Measurements from ENCODE around the gene TXNDC16. TPM values are rescaled to one million over a fixed set of nuclear protein-coding genes. Genes with fewer than 3 reads are reported as not detected.

Gene TXNDC16
- polyA plus RNA-seq, 10 donors = 5.9 to 8.6 (median 7.0) TPM

GRCh38 chr14:52447236-52447635 is 105.1 kb downstream of the TXNDC16 start:
- no peak for DNase-seq

- no peak for DNase-seq
Measured at GRCh38 chr14:52446355-52446754, 106.0 kb downstream of the TXNDC16 start.

DNA sequence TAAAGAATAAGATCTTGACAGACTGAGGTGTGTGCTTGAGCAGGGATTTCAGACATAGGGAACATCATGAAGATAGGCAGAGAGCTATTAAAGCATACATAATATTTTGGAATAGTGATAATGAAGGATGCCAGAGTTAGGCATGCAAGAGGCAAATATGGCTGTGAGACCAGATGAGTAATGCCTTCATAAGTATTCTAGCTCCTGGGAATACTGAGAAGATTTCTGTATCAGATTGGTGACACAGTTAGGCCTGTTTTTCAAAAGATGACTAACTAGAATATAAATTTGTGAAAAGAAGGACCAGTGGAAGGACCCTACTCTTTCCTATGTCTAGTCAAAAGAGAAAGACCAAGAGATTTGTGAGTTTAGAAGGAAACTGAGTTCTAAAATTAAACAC is 108.8 kb downstream of the TXNDC16 start:
- no peak for DNase-seq

DNA sequence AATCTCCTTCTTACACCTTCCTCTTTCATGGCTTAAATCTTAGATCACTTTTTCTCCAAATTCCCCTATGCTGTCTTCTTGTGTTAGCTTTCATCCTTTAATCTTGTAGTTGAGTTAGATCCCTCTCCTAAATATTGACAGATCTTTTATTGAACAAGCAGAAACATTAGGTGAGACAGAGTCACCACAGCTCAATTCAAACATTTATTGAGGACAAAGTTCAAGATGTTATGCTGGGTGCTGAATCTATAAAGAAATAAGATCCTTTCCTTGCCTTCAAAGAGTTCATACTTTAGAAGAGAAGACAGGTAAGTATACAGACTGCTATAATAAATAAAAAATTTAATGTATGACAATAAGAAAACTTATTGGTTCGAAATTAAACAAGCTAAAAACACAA is 109.7 kb downstream of the TXNDC16 start:
- no peak for DNase-seq

GRCh38 chr14:52442166-52442565 is 110.1 kb downstream of the TXNDC16 start:
- no peak for DNase-seq

GRCh38 chr14:52439476-52439875 is 112.8 kb downstream of the TXNDC16 start:
- DNase-seq = no peak

DNA sequence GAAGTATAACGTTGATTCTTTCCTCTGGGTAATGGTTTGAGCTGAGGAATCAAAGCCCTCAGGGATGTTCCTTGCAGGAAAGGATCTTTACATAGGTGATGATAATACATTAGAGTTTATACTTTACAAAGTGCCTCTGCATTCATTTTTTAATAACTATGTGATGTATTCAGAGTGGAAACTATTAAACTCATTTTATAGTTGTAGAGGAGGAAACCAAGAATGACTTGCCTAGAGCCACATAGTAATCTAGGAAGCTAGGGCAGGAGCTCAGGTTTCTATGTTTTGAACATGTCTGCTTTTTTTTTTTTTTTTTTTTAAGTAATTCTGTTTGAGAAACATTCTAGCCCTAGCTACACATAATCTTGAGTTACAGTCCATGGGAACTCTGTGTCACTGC is 117.3 kb downstream of the TXNDC16 start:
- no peak for DNase-seq

DNA sequence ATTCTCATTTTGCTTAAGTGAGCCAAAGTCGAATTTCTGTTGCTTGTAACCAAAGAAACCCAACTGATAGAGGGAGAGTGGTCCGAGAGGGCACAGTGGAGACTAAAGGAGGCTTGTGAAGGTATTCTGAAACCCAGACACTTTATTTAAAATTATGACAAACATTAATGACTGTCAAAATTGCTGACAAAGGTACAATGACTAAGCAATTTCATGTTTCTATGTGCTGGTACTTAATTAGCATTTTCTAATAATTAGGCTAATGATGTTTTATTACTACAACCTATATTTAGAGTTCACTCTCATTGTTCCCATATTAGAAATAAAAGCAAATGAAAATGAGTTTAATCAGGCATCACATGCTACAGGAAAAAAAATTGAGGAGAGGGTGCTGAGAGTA is 121.8 kb downstream of the TXNDC16 start:
- DNase-seq = no peak

DNA sequence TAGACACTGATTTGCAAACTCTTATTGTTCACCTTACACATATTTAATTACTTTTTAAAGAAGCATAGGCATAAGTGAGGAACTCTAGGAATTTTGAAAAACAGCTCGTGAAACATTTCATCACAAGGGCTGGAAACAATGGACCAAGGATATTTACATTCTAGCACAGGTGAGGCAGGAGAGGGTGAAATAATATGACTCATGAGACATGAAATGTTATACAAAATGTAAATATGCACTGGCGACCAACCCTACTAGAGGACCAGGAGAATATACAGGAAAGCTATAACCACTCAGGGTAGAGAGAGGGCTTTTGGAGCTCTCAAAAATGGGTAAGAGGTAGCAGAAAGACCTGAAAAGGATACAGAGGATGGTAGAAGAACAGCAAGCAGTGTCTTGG is 122.9 kb downstream of the TXNDC16 start:
- no peak for DNase-seq

- DNase-seq = no peak
Measured at GRCh38 chr14:52427460-52427859, 124.8 kb downstream of the TXNDC16 start.

DNA sequence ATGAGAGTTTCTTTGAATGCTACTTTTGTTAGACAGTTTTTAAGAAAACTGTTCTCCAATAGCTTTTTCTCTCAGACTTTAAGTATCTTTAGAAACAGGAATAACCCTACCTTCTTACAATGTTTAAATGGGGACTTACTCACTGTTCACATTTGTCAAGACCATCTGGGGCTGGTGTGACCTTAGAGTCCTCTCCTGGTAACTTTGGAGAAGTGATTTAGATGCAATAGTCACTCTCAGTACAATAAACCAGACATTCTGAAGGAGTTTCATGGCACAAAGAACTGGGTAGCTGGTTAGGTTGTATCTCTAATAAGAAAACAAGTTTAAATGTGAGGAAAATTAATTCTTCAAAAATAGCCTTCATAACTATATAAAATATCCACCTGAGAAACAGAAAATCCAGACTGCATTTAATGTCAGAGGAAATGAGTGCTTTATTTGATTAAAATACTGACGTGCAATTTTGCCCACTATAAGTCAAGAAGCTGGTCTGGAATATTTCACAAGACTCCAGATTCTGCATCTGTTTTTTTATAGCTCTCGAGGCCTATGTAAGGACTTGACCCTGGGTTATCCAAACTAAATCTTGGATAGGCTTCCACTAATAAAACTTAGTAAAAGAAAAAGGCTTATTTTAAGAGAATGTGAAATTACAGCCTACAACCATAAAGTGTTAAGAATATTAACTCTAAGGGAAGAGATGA is 129.5 kb downstream of the TXNDC16 start:
- DNase-seq = no peak

GRCh38 chr14:52417139-52417538 is 135.2 kb downstream of the TXNDC16 start:
- no peak for DNase-seq

- DNase-seq = peak; percentile 55 to 79 (median 62)
Measured at GRCh38 chr14:52413729-52414408, 138.4 kb downstream of the TXNDC16 start.

DNA sequence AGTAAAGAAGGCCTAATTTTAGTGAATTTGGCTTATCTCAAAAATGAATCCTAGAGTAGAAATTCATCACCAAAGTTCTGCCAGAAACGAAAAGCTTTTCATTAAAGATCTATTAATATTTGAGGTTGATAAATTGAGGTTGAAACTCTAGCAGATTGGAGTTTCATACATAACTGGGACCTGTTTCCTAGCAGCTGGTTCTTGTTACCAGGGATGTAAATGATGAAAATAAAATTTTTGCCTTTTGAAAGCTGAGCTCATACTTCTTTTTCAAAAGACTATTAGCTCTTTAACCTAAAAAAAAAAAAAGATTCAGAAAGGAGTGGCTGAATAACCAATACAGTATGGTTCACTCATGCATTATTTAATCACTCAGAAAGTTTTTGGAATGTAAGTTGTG is 139.9 kb downstream of the TXNDC16 start:
- peak in 1 of 3 donors; percentile 32 for DNase-seq

- DNase-seq = no peak
Measured at GRCh38 chr14:52405314-52405713, 147.0 kb downstream of the TXNDC16 start.

- peak in 1 of 3 donors; percentile 35 for DNase-seq
Measured at GRCh38 chr14:52402812-52403526, 149.3 kb downstream of the TXNDC16 start.

DNA sequence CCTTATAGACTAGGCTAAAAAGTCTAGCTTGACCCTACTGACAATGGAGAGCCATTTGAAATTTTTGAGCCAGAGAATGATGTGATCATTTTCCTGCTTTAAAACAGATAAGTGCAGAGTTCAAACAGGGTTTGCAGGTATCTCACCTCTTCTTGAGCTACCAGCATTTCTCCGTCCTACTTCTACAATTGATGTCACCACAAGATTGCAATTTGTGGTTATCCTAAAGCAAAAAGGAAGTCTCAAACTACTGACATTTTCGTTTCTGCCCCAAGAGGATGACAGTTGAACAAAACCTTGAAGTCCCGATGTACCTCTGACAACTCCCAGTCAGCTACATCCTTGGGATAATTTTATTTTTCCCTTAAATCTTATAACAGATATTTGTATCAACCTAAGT is 151.5 kb downstream of the TXNDC16 start:
- DNase-seq = no peak

- DNase-seq = peak; percentile 27 to 73 (median 45)
Measured at GRCh38 chr14:52399921-52400595, 152.2 kb downstream of the TXNDC16 start.

- no peak for DNase-seq
Measured at GRCh38 chr14:52399104-52399503, 153.2 kb downstream of the TXNDC16 start.

DNA sequence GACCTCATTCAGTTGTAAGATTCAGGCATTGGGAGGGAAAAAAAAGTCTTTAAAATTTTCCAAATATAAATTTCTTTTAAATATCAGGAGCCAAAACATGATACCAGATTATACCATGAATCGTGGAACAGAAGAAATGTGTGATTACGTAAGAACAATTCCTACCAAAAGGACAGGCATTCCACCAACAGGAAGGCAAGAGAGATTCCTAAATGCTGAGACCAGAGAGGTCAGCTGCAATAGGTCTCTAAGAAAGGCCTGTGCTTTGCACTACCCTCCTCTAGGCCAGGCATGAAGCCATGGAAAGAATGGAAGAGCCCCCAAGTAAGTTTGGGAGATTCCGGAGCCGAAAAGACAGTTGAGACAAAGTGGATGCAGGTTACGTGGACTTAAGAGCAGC is 154.5 kb downstream of the TXNDC16 start:
- no peak for DNase-seq

DNA sequence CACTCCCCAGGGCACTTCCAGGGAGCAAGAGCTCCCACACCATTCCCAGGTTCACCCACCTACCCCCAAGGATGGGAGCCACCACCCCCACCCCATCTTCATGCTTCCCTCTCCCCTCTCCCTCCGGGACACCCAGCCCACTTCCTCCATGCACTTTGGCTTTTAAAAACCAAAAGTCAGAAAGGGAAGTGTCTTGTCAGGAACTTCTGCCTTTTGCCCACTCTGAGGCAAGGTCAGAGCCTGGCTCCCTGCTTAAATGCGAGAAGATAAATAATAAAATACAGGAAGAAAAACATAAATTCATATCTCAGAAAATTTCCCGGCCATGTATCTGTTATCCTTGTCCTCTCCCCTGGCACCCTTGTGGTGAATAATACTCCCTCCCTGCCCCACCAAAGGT is 156.6 kb downstream of the TXNDC16 start:
- no peak for DNase-seq

- DNase-seq = peak; percentile 33 to 73 (median 67)
Measured at GRCh38 chr14:52391881-52392615, 160.3 kb downstream of the TXNDC16 start.
